Fibroblast of the aortic adventitia (primary cell): Measurements from ENCODE around the gene NOL4L. TPM values are rescaled to one million over a fixed set of nuclear protein-coding genes. Genes with fewer than 3 reads are reported as not detected.

Source experiments
- DNase-seq: peaks from one replicate; pipeline ENCODE4 v3.0.0-alpha.2; 2010; ENCODE audit warnings: low read depth
- H3K4me3 ChIP-seq: 2 replicates; pipeline ENCODE4 v1.5.1; 2011; ENCODE audit warnings: low read depth, mild to moderate bottlenecking, control low read depth, low read length, moderate library complexity
- CTCF ChIP-seq: IDR thresholded peaks from 2 replicates; pipeline ENCODE4 v1.5.1; 2011; ENCODE audit warnings: mild to moderate bottlenecking, low read length, control low read depth, inconsistent platforms; ENCODE audit not compliant: insufficient read depth
- total RNA-seq: library from RNA; depleted of rRNA; stranded (reverse); fragments of >200 nt; gene quantifications from 2 replicates; pipeline ENCODE4 v1.2.3, GENCODE V29; 2012; ENCODE audit warnings: low replicate concordance

NOL4L gene
- total RNA-seq, 1 donor = 4.5 TPM

GRCh38 chr20:32451682-32452461, 133.3 kb downstream of the NOL4L start:
- DNase-seq = no peak

GRCh38 chr20:32451340-32451681, 133.8 kb downstream of the NOL4L start:
- no peak for DNase-seq
- no peak overlapping the region for H3K4me3 ChIP-seq
- TF ChIP-seq CTCF = no peak

More at GRCh38 chr20:32451682-32452461, 133.3 kb downstream of the NOL4L start:
- no peak for TF ChIP-seq CTCF
- H3K4me3 ChIP-seq = no peak overlapping the region

- TF ChIP-seq CTCF = no peak
- H3K4me3 ChIP-seq = no peak overlapping the region
- no peak for DNase-seq
Observed at GRCh38 chr20:32450484-32451061, 134.6 kb downstream of the NOL4L start.

GRCh38 chr20:32449890-32450401, 135.2 kb downstream of the NOL4L start:
- no peak for DNase-seq
- H3K4me3 ChIP-seq = no peak overlapping the region
- no peak for TF ChIP-seq CTCF

- no peak for TF ChIP-seq CTCF
- no peak overlapping the region for H3K4me3 ChIP-seq
- no peak for DNase-seq
Observed at GRCh38 chr20:32449057-32449889, 135.9 kb downstream of the NOL4L start.

GRCh38 chr20:32448306-32449056, 136.7 kb downstream of the NOL4L start:
- DNase-seq = peak; percentile 27
- no peak for TF ChIP-seq CTCF
- no peak overlapping the region for H3K4me3 ChIP-seq
